ENCODE data around the gene CEACAM20. TPM values are rescaled to one million over a fixed set of nuclear protein-coding genes. Genes with fewer than 3 reads are reported as not detected.

CEACAM20 gene
- total RNA-seq, 1 donor, result not detected

- no peak for TF ChIP-seq CTCF (IDR thresholded peaks at IDR 0.05; ENCODE audit: insufficient read depth, low read depth, low read length)
- no peak for DNase-seq (ENCODE audit: low read depth)
- H3K4me3 ChIP-seq (ENCODE audit: low read depth, low read length), result no peak overlapping the region
Observed at GRCh38 chr19:44515031-44515430, 14.4 kb downstream of the CEACAM20 start.

GRCh38 chr19:44512326-44513298 lies 16.9 kb downstream of the CEACAM20 start:
- TF ChIP-seq CTCF (IDR thresholded peaks at IDR 0.05; ENCODE audit: insufficient read depth, low read depth, low read length), result peak; percentile 58
- H3K4me3 ChIP-seq (ENCODE audit: low read depth, low read length), result no peak overlapping the region
- peak; percentile 38 for DNase-seq (ENCODE audit: low read depth)

- H3K4me3 ChIP-seq (ENCODE audit: low read depth, low read length), result no peak overlapping the region
- TF ChIP-seq CTCF (IDR thresholded peaks at IDR 0.05; ENCODE audit: insufficient read depth, low read depth, low read length), result no peak
- DNase-seq (ENCODE audit: low read depth), result no peak
Observed at GRCh38 chr19:44509478-44509877, 20.0 kb downstream of the CEACAM20 start.

GRCh38 chr19:44499962-44500949 lies 29.2 kb downstream of the CEACAM20 start, which contains the start of gene ZNF180:
TSS of gene ZNF180 (minus strand) at chr19:44500522. CDS start at chr19:44497334, 3,188 bp downstream.
- peak within 1 kb of the TSS; percentile 96 for H3K4me3 ChIP-seq (ENCODE audit: low read depth, low read length)
- DNase-seq (ENCODE audit: low read depth), result peak; percentile 93
- TF ChIP-seq CTCF (IDR thresholded peaks at IDR 0.05; ENCODE audit: insufficient read depth, low read depth, low read length), result peak; percentile 41

- TF ChIP-seq CTCF (IDR thresholded peaks at IDR 0.05; ENCODE audit: insufficient read depth, low read depth, low read length), result no peak
- no peak for DNase-seq (ENCODE audit: low read depth)
- peak overlapping the region; percentile 96 for H3K4me3 ChIP-seq (ENCODE audit: low read depth, low read length)
Observed at GRCh38 chr19:44499559-44499958, 29.9 kb downstream of the CEACAM20 start.

GRCh38 chr19:44498988-44499387 lies 30.5 kb downstream of the CEACAM20 start:
- TF ChIP-seq CTCF (IDR thresholded peaks at IDR 0.05; ENCODE audit: insufficient read depth, low read depth, low read length), result no peak
- peak overlapping the region; percentile 96 for H3K4me3 ChIP-seq (ENCODE audit: low read depth, low read length)

More at GRCh38 chr19:44498988-44499387, 30.5 kb downstream of the CEACAM20 start:
- no peak for DNase-seq (ENCODE audit: low read depth)

Data from fibroblast of villous mesenchyme (primary cell).